SH-SY5Y (cell line): ENCODE measurements around the gene TSHZ1.
A peak's percentile ranks its signal among the peaks of the same experiment; 100 is the strongest.

Experiments
- GATA2 ChIP-seq: IDR thresholded peaks from 2 replicates; pipeline ENCODE4 v1.6.1; 2011; ENCODE audit warnings: mild to moderate bottlenecking, low read depth, low read length
- GATA3 ChIP-seq: IDR thresholded peaks from 2 replicates; pipeline ENCODE4 v1.6.1; 2011; ENCODE audit warnings: low read depth, mild to moderate bottlenecking, low read length, moderate library complexity

The TSHZ1 gene

GRCh38 chr18:75253784-75254183, 43.2 kb downstream of the TSHZ1 start:
- TF ChIP-seq GATA3, result no peak
- peak; percentile 33; the same call in 1 of the 2 replicates for TF ChIP-seq GATA2

- TF ChIP-seq GATA3, result no peak
Measured at GRCh38 chr18:75255094-75255493, 44.5 kb downstream of the TSHZ1 start.

- TF ChIP-seq GATA3 (no peak), GATA2 (no peak)
Measured at GRCh38 chr18:75256376-75256775, 45.8 kb downstream of the TSHZ1 start.

GRCh38 chr18:75257605-75258004, 47.0 kb downstream of the TSHZ1 start:
- TF ChIP-seq GATA3 (no peak), GATA2 (no peak)

- TF ChIP-seq GATA2 (no peak), GATA3 (no peak)
Measured at GRCh38 chr18:75261430-75262223, 51.0 kb downstream of the TSHZ1 start.

- TF ChIP-seq GATA2 (no peak), GATA3 (no peak)
Measured at GRCh38 chr18:75262511-75262910, 51.9 kb downstream of the TSHZ1 start.

GRCh38 chr18:75264195-75264594, 53.6 kb downstream of the TSHZ1 start:
- no peak for TF ChIP-seq GATA2
- 0 out of 2 replicates have a peak, but pooled peaks have one; percentile 8 for TF ChIP-seq GATA3

GRCh38 chr18:75264926-75265597, 54.5 kb downstream of the TSHZ1 start:
- TF ChIP-seq GATA2 (no peak), GATA3 (no peak)

- TF ChIP-seq GATA2, result no peak
- TF ChIP-seq GATA3, result no peak
Measured at GRCh38 chr18:75265872-75266271, 55.3 kb downstream of the TSHZ1 start.

GRCh38 chr18:75267643-75268363, 57.2 kb downstream of the TSHZ1 start:
- no peak for TF ChIP-seq GATA2
- no peak for TF ChIP-seq GATA3

GRCh38 chr18:75268364-75268646, 57.7 kb downstream of the TSHZ1 start:
- TF ChIP-seq GATA3 (no peak), GATA2 (no peak)

GRCh38 chr18:75269124-75269680, 58.6 kb downstream of the TSHZ1 start:
- TF ChIP-seq GATA3, result no peak
- no peak for TF ChIP-seq GATA2

GRCh38 chr18:75269696-75270095, 59.1 kb downstream of the TSHZ1 start:
- TF ChIP-seq GATA2, result no peak
- TF ChIP-seq GATA3, result no peak

GRCh38 chr18:75271952-75272351, 61.4 kb downstream of the TSHZ1 start:
- TF ChIP-seq GATA3, result no peak

- TF ChIP-seq GATA2, result no peak
- no peak for TF ChIP-seq GATA3
Measured at GRCh38 chr18:75273817-75274216, 63.2 kb downstream of the TSHZ1 start.

GRCh38 chr18:75275226-75275625, 64.6 kb downstream of the TSHZ1 start:
- no peak for TF ChIP-seq GATA3
- TF ChIP-seq GATA2, result no peak
